Spinal cord (tissue), 10 donors: Measurements from ENCODE around the gene RPA1. TPM values are rescaled to one million over a fixed set of nuclear protein-coding genes. Genes with fewer than 3 reads are reported as not detected.

Experiments
- DNase-seq, 6 donors: peaks; one replicate each; pipeline versions ENCODE4 v3.0.0 to v3.0.0-alpha.2; 2013 to 2015; ENCODE audit warnings: low spot score in 6 of 6, low read depth in 4 of 6
- H3K27ac ChIP-seq: one replicate; pipeline ENCODE4 v1.5.1; 2013; ENCODE audit warnings: low read depth, low read length, control low read depth
- H3K27me3 ChIP-seq: one replicate; pipeline ENCODE4 v1.6.1; 2013; ENCODE audit warnings: low read length; ENCODE audit not compliant: control insufficient read depth, insufficient read depth
- H3K36me3 ChIP-seq: one replicate; pipeline ENCODE4 v1.6.1; 2013; ENCODE audit warnings: low read length; ENCODE audit not compliant: control insufficient read depth, insufficient read depth
- H3K4me1 ChIP-seq: one replicate; pipeline ENCODE4 v1.6.1; 2013; ENCODE audit warnings: low read length; ENCODE audit not compliant: control insufficient read depth, insufficient read depth
- H3K4me3 ChIP-seq: one replicate; pipeline ENCODE4 v1.5.1; 2013; ENCODE audit warnings: low read depth, low read length, control low read depth
- H3K9me3 ChIP-seq: one replicate; pipeline ENCODE4 v1.6.1; 2013; ENCODE audit warnings: low read length; ENCODE audit not compliant: control insufficient read depth, insufficient read depth
- WGBS: methylation state at CpG from one replicate; pipeline ENCODE4 v1.1.5; 2013; ENCODE audit warnings: missing lambda C conversion rate; ENCODE audit not compliant: insufficient coverage; 5-methylcytosine and 5-hydroxymethylcytosine counted together
- polyA plus RNA-seq, 2 donors: library from polyadenylated mRNA; unstranded; fragments of 120-200 nt; gene quantifications; one replicate each; pipeline ENCODE4 v1.2.1, GENCODE V29; 2013; ENCODE audit not compliant: insufficient read length in 2 of 2
- total RNA-seq, 2 donors: library from RNA; depleted of rRNA in 1 of 2; stranded (reverse); fragments of 120-200 nt in 1 of 2; fragments of >200 nt in 1 of 2; gene quantifications; one replicate each; pipeline versions ENCODE4 v1.2.3 to v1.2.4, GENCODE V29; 2013 to 2014
- donor health status: healthy.

RPA1 gene
- total and polyA plus RNA-seq, 4 donors, result 25.2 to 89.5 (median 58.1) TPM

GRCh38 chr17:1914661-1915083, 84.9 kb downstream of the RPA1 start:
- 34% methylated on average over 7 of the region's 8 CpGs for WGBS
- Histone ChIP-seq H3K27ac (no peak overlapping the region), H3K4me1 (peaks cover 42% of the 10 kb centered on the region)

GRCh38 chr17:1915889-1916288, 86.1 kb downstream of the RPA1 start:
- 70% methylated on average over 12 of the region's 12 CpGs for WGBS
- H3K4me3 ChIP-seq, result no peak overlapping the region
- H3K4me1 ChIP-seq, result peaks cover 42% of the 10 kb centered on the region
- H3K27me3 ChIP-seq, result peaks cover 2% of the 10 kb centered on the region
- H3K36me3 ChIP-seq, result no peaks in the 10 kb centered on the region
- DNase-seq, result no peak
- H3K27ac ChIP-seq, result no peak overlapping the region
- no peaks in the 10 kb centered on the region for H3K9me3 ChIP-seq

More at GRCh38 chr17:1914661-1915083, 84.9 kb downstream of the RPA1 start:
- H3K9me3 ChIP-seq, result no peaks in the 10 kb centered on the region
- no peaks in the 10 kb centered on the region for H3K36me3 ChIP-seq
- peaks cover 2% of the 10 kb centered on the region for H3K27me3 ChIP-seq
- no peak for DNase-seq
- no peak overlapping the region for H3K4me3 ChIP-seq

- 60% methylated on average over 2 of the region's 14 CpGs for WGBS
- H3K27me3 ChIP-seq, result peaks cover 2% of the 10 kb centered on the region
- H3K27ac ChIP-seq, result no peak overlapping the region
- H3K4me3 ChIP-seq, result no peak overlapping the region
- no peaks in the 10 kb centered on the region for H3K36me3 ChIP-seq
- DNase-seq, result peak in 1 of 6 donors; percentile 71
- no peaks in the 10 kb centered on the region for H3K9me3 ChIP-seq
- H3K4me1 ChIP-seq, result peaks cover 42% of the 10 kb centered on the region
These were observed 86.5 kb downstream of the RPA1 start for GRCh38 chr17:1916316-1916715.

GRCh38 chr17:1916963-1917715, 87.3 kb downstream of the RPA1 start:
- no peaks in the 10 kb centered on the region for H3K9me3 ChIP-seq
- DNase-seq, result peak in 1 of 6 donors; percentile 27

GRCh38 chr17:1918346-1919162, 88.7 kb downstream of the RPA1 start:
- Histone ChIP-seq H3K4me1 (peaks cover 42% of the 10 kb centered on the region), H3K9me3 (no peaks in the 10 kb centered on the region), H3K27me3 (peaks cover 2% of the 10 kb centered on the region), H3K4me3 (no peak overlapping the region), H3K27ac (no peak overlapping the region), H3K36me3 (no peaks in the 10 kb centered on the region)
- DNase-seq, result peak in 1 of 6 donors; percentile 71
- WGBS, result 89% methylated on average over 26 of the region's 29 CpGs

More at GRCh38 chr17:1916963-1917715, 87.3 kb downstream of the RPA1 start:
- H3K27ac ChIP-seq, result no peak overlapping the region
- H3K4me1 ChIP-seq, result peaks cover 42% of the 10 kb centered on the region
- no peak overlapping the region for H3K4me3 ChIP-seq
- H3K27me3 ChIP-seq, result peaks cover 2% of the 10 kb centered on the region
- no peaks in the 10 kb centered on the region for H3K36me3 ChIP-seq
- 68% methylated on average over 28 of the region's 29 CpGs for WGBS

- no peak overlapping the region for H3K4me3 ChIP-seq
- H3K27ac ChIP-seq, result no peak overlapping the region
- peaks cover 2% of the 10 kb centered on the region for H3K27me3 ChIP-seq
- peak in 1 of 6 donors; percentile 60 for DNase-seq
- H3K36me3 ChIP-seq, result no peaks in the 10 kb centered on the region
- H3K9me3 ChIP-seq, result no peaks in the 10 kb centered on the region
- 42% methylated on average over 13 of the region's 13 CpGs for WGBS
- peaks cover 42% of the 10 kb centered on the region for H3K4me1 ChIP-seq
These were observed 89.4 kb downstream of the RPA1 start for GRCh38 chr17:1919201-1919600.

GRCh38 chr17:1920948-1921351, 91.1 kb downstream of the RPA1 start:
- Histone ChIP-seq H3K27me3 (peaks cover 2% of the 10 kb centered on the region), H3K4me3 (no peak overlapping the region), H3K9me3 (no peaks in the 10 kb centered on the region), H3K36me3 (no peaks in the 10 kb centered on the region), H3K4me1 (peaks cover 32% of the 10 kb centered on the region), H3K27ac (no peak overlapping the region)
- 76% methylated on average over 17 of the region's 19 CpGs for WGBS
- DNase-seq, result peak in 1 of 6 donors; percentile 93

- no peaks in the 10 kb centered on the region for H3K27me3 ChIP-seq
- WGBS, result 52% methylated on average over 6 of the region's 12 CpGs
- no peak overlapping the region for H3K27ac ChIP-seq
- H3K4me1 ChIP-seq, result peaks cover 49% of the 10 kb centered on the region
- peaks cover 4% of the 10 kb centered on the region for H3K36me3 ChIP-seq
- no peak overlapping the region for H3K4me3 ChIP-seq
- peak in 2 of 6 donors; percentile 35 to 95 for DNase-seq
- H3K9me3 ChIP-seq, result no peaks in the 10 kb centered on the region
These were observed 99.2 kb downstream of the RPA1 start for GRCh38 chr17:1928976-1929375.

- no peaks in the 10 kb centered on the region for H3K9me3 ChIP-seq
- H3K4me3 ChIP-seq, result no peak overlapping the region
- H3K27me3 ChIP-seq, result no peaks in the 10 kb centered on the region
- peaks cover 62% of the 10 kb centered on the region for H3K4me1 ChIP-seq
- H3K27ac ChIP-seq, result peak overlapping the region; percentile 7
- 25% methylated on average over 5 of the region's 8 CpGs for WGBS
- H3K36me3 ChIP-seq, result peaks cover 14% of the 10 kb centered on the region
- DNase-seq, result peak in 1 of 6 donors; percentile 71
These were observed 100.5 kb downstream of the RPA1 start for GRCh38 chr17:1930337-1930645.
